IPS-18c (cell line): ENCODE results near the gene SPCS1.

ENCODE experiments used
- H3K4me3 ChIP-seq: 2 replicates; pipeline ENCODE4 v1.7.0; 2013; ENCODE audit warnings: low read depth, mild to moderate bottlenecking, low read length, moderate library complexity; ENCODE audit not compliant: insufficient read depth
- H3K9me3 ChIP-seq: one replicate; pipeline ENCODE4 v1.6.1; 2013; ENCODE audit warnings: mild to moderate bottlenecking, low read length, moderate library complexity; ENCODE audit not compliant: control insufficient read depth, insufficient read depth

The SPCS1 gene

GRCh38 chr3:52688266-52688665 lies 17.6 kb upstream of the SPCS1 start:
- Histone ChIP-seq H3K9me3 (no peaks in the 10 kb centered on the region), H3K4me3 (no peak overlapping the region)

DNA sequence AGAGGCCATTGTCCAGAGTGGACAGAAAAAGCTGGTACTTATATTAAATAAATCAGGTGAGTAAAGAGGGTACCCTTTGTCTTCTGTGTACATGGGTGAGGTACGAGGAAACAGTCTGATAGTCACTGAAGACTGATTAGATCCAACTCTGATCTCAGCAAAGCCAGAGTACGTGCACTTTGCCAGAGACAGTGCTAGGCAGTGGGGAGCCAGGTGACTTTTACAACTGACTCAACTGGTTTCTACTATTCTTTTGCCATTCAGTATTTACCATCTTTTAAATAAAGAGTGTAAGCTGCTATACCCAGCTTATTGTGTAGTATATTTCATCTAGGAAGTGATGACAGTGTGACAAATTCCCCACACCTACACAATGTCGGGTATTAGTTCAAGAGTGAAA lies 16.8 kb upstream of the SPCS1 start:
- H3K9me3 ChIP-seq, result no peaks in the 10 kb centered on the region
- H3K4me3 ChIP-seq, result no peak overlapping the region

- Histone ChIP-seq H3K4me3 (no peak overlapping the region), H3K9me3 (no peaks in the 10 kb centered on the region)
These were observed 15.3 kb upstream of the SPCS1 start for GRCh38 chr3:52690560-52690959.

DNA sequence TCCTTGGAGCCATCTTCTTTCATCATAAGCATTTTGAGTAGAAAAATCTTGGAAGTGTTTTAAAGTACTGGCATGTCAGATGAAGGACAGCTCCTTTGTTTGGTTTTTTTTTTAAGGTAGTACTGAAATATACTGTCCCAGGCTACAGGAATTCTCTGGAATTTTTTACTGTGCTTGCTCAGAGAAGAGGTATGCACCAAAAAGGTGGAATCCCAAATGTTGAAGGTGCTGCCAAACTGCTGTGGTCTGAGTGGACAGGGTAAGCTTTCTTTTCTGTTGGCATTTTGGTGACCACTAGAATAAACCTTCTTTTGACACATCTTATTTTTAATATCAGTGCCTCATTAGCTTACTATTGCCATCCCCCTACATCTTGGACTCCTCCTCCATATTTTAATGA lies 12.8 kb upstream of the SPCS1 start:
- Histone ChIP-seq H3K9me3 (no peaks in the 10 kb centered on the region), H3K4me3 (no peak overlapping the region)

- H3K4me3 ChIP-seq, result no peak overlapping the region
- H3K9me3 ChIP-seq, result no peaks in the 10 kb centered on the region
These were observed 11.2 kb upstream of the SPCS1 start for GRCh38 chr3:52694528-52695189.

DNA sequence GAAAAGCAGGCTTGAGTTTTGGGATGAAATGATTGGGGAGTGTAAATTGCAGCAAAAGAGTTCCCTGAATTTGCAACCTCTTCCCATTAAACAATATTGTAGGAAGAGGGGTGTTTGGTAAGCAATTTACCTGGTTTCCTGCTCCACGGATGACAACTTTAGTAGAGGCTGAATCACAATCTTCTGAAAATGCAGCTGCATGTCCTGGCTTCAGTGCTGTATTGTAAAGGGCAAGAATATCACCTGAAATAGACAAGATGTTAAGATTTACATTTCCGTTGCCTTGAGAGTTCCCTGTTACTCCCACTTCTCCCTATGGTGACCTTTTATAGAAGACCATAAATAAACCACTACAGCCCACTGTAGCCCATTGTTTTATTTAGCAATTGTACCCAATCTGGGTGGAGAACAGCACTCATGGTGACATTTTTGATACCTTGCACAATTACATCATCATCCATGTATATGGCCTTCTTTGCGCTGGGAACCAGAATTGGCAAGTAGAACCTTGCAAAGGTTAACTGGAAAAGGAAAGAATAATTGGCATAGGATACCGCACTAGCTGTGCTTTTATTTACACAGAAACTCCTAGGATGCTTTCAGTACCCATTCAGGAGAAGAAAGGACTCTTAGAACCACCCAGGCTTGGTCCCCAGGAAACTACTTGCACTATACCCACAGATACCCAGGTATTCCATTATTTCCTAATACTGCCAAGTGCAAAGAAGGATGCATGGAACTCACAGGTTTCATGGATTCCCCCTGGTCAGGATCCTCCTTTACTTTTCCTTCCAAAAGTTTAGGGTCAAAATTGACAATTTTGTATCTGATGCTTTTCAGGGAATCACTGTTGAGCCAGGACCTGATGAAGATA lies 9.9 kb upstream of the SPCS1 start:
- Histone ChIP-seq H3K4me3 (no peak overlapping the region), H3K9me3 (no peaks in the 10 kb centered on the region)

DNA sequence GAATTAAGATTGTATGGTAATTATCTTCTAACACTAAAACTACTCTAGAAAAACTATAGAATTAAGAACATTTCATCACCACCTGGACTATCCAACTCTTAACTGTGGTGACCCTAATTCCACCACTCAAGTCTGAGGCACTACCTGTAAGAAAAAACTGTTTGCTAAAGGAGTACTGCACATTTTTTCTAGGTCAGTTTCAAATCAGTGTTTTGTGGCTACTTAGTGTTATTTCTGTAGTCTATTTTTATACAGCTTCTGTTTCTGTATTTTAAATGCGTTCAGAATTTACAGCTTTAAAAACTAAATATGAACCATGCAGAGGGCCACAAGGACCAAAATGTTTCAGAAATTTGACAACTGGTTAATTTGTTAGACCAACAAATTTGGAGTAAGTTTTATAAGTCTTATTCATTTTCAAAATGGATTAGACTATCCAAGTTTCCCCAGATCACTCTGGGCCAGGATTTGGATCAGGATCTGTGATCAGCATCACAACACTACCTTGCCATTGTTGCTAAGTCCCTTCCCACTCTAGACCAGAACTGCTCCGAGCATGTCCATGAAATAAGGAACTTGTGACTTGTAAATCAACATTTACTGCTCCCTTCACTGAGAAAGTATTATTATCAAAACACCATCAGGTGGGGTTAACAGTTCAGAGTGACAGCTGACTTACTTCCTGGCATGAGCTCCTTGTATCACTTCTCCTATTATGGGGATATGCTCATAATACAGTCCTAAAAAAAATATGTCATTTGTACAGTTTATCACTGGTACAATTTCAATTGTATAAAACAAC lies 8.9 kb upstream of the SPCS1 start:
- no peaks in the 10 kb centered on the region for H3K9me3 ChIP-seq
- no peak overlapping the region for H3K4me3 ChIP-seq

DNA sequence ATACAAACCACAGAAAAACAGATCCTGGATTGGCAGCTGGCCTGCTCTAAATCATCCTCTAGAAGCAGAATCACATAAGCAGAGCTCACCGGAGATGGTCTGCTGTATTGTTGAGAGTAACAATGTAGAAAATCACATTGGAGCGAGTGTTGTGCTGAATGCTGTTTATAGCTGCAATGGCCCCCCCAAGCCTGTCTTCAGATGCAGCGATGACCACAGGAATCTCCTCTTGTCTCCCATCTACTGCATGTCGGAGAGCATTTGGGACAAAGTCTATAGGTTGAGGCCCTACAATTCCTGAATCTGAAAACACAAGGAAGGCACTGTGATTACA lies 8.3 kb upstream of the SPCS1 start:
- no peak overlapping the region for H3K4me3 ChIP-seq
- H3K9me3 ChIP-seq, result no peaks in the 10 kb centered on the region

DNA sequence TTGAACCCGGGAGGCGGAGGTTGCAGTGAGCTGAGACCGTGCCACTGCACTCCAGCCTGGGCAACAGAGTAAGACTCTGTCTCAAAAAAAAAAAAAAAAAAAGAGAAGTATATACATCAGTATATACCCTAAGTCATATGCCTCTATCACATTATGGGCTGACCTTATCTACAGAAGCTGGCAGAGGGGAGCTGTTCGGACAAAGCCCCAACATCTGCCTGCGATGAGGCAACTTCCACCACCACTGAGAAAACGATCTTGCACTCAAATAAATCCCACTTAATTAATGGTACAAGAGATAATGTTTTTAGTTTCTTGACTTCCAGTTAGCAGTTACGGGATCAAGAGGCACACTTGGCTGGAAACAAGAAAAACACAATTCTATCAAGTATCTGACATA lies 2.6 kb upstream of the SPCS1 start:
- no peaks in the 10 kb centered on the region for H3K9me3 ChIP-seq
- H3K4me3 ChIP-seq, result no peak overlapping the region

DNA sequence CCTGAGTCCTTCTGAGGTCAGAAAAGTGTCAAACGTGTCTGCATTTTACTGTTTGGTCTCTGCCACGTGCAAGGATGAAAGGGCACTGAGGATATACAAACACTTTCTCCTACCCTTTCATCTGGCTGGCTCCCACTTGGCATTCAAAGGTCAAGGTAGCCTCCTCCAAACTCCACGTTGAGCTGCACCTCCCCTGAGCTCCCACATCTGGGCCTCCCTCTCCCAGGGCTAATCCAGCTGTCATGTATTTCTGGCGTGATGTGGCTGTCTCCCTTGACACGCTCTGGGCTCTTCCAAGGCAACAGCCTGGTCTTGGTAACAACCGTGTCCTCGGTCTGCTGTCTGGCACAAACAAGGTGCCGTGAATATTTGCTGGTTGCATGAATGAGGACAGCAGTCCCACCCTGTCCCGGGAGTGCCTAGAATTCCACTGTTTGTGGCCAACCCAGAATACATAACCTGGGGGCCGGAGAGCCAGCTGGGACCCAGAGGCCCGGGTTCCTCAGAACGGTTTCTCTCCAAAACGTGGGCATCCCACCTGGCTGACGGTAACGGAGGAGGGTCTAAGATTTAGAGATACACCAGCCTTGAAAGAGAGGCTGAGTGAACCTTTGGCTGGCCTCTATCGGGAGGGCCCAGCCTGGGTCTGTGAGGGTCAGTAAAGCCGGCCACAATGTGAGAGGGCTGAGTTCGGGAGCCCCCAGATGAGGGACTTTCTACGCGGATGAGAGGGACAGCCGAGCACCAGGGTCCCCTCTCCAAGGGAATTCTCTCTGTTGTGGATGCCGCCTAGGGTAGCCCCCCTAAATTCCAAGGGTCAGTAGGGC lies 1.1 kb upstream of the SPCS1 start:
- H3K9me3 ChIP-seq, result no peaks in the 10 kb centered on the region
- H3K4me3 ChIP-seq, result peak overlapping the region; percentile 98

- Histone ChIP-seq H3K9me3 (no peaks in the 10 kb centered on the region), H3K4me3 (peak overlapping the region; percentile 98)
These were observed 543 bp upstream of the SPCS1 start for GRCh38 chr3:52705438-52705687.

- H3K4me3 ChIP-seq, result no peak overlapping the region
These were observed 1.7 kb downstream of the SPCS1 start for GRCh38 chr3:52707585-52707984.

DNA sequence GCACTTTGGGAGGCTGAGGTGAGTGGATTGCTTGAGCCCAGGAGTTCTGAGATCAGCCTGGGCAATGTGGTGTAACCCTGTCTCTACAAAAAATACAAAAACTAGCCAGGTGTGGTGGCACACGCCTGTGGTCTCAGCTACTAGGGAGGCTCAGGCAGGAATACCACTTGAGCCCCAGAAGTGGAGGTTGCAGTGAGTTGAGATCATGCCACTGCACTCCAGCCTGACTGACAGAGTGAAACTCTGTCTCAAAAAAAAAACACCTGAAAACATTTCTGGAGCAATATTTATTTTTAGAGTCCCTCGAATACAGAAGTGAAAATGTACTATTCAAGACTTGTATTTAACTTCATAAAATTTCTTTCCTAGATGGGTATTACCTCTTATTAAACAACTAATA lies 4.6 kb downstream of the SPCS1 start:
- Histone ChIP-seq H3K9me3 (no peaks in the 10 kb centered on the region), H3K4me3 (no peak overlapping the region)

More at GRCh38 chr3:52707585-52707984, 1.7 kb downstream of the SPCS1 start:
- no peaks in the 10 kb centered on the region for H3K9me3 ChIP-seq

DNA sequence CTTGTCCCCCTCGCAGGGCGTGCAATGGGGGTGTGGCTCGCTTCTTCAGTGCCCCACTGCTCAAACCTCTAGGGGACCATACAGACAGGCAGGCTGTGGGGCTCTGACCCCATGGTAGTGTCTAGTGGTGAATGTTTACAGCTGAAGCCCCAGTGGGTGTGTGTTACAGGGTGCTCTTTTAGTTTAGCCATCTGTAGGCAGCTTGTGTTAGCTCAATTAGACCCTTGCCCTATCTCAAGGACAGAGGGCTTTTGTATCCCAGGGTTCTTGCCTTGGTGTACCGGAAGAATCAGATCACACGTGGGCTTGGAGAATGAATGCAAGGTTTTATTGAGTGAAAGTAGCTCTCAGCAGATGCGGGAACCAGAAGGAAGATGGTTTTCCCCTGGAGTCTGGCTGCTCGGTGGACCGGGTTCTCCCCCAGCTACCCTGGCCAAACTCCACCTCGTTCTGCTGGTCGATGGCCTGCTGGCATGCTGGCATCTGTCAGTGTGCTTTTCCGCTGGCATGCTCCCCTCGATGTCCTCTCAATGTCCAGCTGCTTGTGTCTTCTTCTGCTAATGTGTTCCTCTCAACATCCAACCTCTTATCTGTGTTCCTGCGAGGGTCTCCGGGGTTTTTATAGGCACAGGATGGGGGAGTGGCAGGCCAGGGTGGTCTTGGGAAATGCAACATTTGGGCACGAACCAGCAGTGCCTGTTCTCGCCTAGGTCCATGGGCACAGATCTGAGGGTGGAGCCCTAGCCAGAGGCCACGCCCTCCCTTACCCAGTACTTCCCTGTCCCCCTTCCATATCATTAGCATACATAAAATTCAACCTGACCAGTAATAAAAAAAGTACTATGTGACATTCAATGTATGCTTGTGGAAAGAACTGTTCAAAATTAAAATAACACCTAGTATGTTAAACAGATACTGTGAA lies 6.6 kb downstream of the SPCS1 start:
- H3K4me3 ChIP-seq, result no peak overlapping the region

GRCh38 chr3:52714335-52715302 lies 8.7 kb downstream of the SPCS1 start:
- Histone ChIP-seq H3K4me3 (peak overlapping the region; percentile 66), H3K9me3 (no peaks in the 10 kb centered on the region)

More for the DNA sequence above, 6.6 kb downstream of the SPCS1 start:
- H3K9me3 ChIP-seq, result no peaks in the 10 kb centered on the region
